IPS-11a (cell line): Measurements from ENCODE around the gene MATN1.
A peak's percentile ranks its signal among the peaks of the same experiment; 100 is the strongest.

ENCODE experiments used
- H3K4me3 ChIP-seq: one replicate; pipeline ENCODE4 v1.5.1; 2013; ENCODE audit warnings: low read depth, low read length, control low read depth

Gene MATN1

GRCh38 chr1:30719406-30720270 lies 3.7 kb downstream of the MATN1 start:
- H3K4me3 ChIP-seq: no peak overlapping the region

GRCh38 chr1:30718636-30719405 lies 4.6 kb downstream of the MATN1 start:
- peak overlapping the region; percentile 33 for H3K4me3 ChIP-seq

GRCh38 chr1:30718091-30718635 lies 5.2 kb downstream of the MATN1 start:
- peak overlapping the region; percentile 33 for H3K4me3 ChIP-seq

GRCh38 chr1:30716646-30717045 lies 6.7 kb downstream of the MATN1 start:
- no peak overlapping the region for H3K4me3 ChIP-seq

GRCh38 chr1:30715886-30716285 lies 7.5 kb downstream of the MATN1 start:
- no peak overlapping the region for H3K4me3 ChIP-seq

GRCh38 chr1:30715216-30715615 lies 8.2 kb downstream of the MATN1 start:
- no peak overlapping the region for H3K4me3 ChIP-seq

- H3K4me3 ChIP-seq: no peak overlapping the region
These were observed 8.8 kb downstream of the MATN1 start for GRCh38 chr1:30714536-30715090.

- no peak overlapping the region for H3K4me3 ChIP-seq
These were observed 9.4 kb downstream of the MATN1 start for GRCh38 chr1:30714025-30714424.

- H3K4me3 ChIP-seq: no peak overlapping the region
These were observed 10.1 kb downstream of the MATN1 start for GRCh38 chr1:30713311-30713710.

GRCh38 chr1:30712583-30712982 lies 10.8 kb downstream of the MATN1 start:
- H3K4me3 ChIP-seq: no peak overlapping the region

- H3K4me3 ChIP-seq: no peak overlapping the region
These were observed 13.0 kb downstream of the MATN1 start for GRCh38 chr1:30710407-30710806.

- H3K4me3 ChIP-seq: no peak overlapping the region
These were observed 15.0 kb downstream of the MATN1 start for GRCh38 chr1:30708361-30708728.

- H3K4me3 ChIP-seq: no peak overlapping the region
These were observed 15.7 kb downstream of the MATN1 start for GRCh38 chr1:30707412-30708360.

GRCh38 chr1:30706528-30706927 lies 16.9 kb downstream of the MATN1 start:
- no peak overlapping the region for H3K4me3 ChIP-seq

- no peak overlapping the region for H3K4me3 ChIP-seq
These were observed 17.7 kb downstream of the MATN1 start for GRCh38 chr1:30705698-30706097.

GRCh38 chr1:30704765-30705509 lies 18.4 kb downstream of the MATN1 start:
- no peak overlapping the region for H3K4me3 ChIP-seq

GRCh38 chr1:30704271-30704670 lies 19.1 kb downstream of the MATN1 start:
- no peak overlapping the region for H3K4me3 ChIP-seq

GRCh38 chr1:30702823-30703222 lies 20.6 kb downstream of the MATN1 start:
- no peak overlapping the region for H3K4me3 ChIP-seq

- H3K4me3 ChIP-seq: no peak overlapping the region
These were observed 22.1 kb downstream of the MATN1 start for GRCh38 chr1:30701258-30701633.
